HG02840 (cell line): ENCODE measurements around the gene RNU7-1.

ENCODE experiments used
- ATAC-seq: cut with Tn5 transposase; IDR thresholded peaks from one replicate; pipeline ENCODE4 v1.9.1; 2021; ENCODE audit warnings: mild to moderate bottlenecking, moderate library complexity, moderate number of reproducible peaks; ENCODE audit not compliant: unreplicated experiment, low FRiP score

RNU7-1 gene

DNA sequence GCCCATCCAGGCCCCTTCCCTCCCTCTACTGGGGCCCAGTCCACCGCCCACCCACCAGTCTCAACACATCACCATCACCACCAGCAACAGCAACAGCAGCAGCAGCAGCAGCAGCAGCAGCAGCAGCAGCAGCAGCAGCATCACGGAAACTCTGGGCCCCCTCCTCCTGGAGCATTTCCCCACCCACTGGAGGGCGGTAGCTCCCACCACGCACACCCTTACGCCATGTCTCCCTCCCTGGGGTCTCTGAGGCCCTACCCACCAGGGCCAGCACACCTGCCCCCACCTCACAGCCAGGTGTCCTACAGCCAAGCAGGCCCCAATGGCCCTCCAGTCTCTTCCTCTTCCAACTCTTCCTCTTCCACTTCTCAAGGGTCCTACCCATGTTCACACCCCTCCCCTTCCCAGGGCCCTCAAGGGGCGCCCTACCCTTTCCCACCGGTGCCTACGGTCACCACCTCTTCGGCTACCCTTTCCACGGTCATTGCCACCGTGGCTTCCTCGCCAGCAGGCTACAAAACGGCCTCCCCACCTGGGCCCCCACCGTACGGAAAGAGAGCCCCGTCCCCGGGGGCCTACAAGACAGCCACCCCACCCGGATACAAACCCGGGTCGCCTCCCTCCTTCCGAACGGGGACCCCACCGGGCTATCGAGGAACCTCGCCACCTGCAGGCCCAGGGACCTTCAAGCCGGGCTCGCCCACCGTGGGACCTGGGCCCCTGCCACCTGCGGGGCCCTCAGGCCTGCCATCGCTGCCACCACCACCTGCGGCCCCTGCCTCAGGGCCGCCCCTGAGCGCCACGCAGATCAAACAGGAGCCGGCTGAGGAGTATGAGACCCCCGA lies 6.8 kb upstream of the RNU7-1 start:
- ATAC-seq = no peak

DNA sequence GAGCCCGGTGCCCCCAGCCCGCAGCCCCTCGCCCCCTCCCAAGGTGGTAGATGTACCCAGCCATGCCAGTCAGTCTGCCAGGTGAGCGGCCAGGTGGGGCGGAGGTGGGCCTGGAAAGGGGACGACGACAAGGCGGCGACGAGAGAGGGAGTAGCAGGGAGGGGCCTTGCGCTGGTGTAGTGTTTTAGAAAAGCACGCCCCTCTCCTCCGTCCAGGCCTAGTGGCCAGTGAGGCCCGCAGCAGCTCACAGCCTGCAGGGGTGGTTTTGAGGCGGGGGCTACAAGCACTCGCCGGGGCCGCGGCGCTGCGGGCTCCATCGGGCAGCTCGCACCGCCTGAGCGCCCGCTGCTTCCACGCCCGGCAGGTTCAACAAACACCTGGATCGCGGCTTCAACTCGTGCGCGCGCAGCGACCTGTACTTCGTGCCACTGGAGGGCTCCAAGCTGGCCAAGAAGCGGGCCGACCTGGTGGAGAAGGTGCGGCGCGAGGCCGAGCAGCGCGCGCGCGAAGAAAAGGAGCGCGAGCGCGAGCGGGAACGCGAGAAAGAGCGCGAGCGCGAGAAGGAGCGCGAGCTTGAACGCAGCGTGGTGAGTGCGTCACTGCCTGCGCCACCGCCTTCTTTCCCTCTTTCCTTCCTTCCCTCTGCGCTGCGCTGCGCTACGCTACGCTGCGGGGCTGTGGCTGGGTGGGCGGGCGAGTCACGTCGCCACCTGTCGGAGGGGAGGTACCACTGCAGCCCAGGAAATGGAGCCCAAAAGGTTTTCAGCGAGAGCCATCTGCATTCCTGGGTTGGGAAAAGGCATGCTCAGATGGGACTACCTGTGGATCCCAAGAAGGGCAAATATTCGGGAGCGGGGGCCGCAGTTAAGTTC lies 5.9 kb upstream of the RNU7-1 start:
- ATAC-seq = peak; percentile 85

DNA sequence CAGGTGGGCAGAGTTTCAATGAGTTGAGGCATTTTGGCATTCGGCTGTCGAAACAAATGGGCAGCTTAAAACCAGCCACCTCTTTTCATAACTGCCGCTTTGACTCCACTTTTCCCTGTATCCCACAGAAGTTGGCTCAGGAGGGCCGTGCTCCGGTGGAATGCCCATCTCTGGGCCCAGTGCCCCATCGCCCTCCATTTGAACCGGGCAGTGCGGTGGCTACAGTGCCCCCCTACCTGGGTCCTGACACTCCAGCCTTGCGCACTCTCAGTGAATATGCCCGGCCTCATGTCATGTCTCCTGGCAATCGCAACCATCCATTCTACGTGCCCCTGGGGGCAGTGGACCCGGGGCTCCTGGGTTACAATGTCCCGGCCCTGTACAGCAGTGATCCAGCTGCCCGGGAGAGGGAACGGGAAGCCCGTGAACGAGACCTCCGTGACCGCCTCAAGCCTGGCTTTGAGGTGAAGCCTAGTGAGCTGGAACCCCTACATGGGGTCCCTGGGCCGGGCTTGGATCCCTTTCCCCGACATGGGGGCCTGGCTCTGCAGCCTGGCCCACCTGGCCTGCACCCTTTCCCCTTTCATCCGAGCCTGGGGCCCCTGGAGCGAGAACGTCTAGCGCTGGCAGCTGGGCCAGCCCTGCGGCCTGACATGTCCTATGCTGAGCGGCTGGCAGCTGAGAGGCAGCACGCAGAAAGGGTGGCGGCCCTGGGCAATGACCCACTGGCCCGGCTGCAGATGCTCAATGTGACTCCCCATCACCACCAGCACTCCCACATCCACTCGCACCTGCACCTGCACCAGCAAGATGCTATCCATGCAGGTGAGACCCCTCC lies 5.0 kb upstream of the RNU7-1 start:
- ATAC-seq = no peak

DNA sequence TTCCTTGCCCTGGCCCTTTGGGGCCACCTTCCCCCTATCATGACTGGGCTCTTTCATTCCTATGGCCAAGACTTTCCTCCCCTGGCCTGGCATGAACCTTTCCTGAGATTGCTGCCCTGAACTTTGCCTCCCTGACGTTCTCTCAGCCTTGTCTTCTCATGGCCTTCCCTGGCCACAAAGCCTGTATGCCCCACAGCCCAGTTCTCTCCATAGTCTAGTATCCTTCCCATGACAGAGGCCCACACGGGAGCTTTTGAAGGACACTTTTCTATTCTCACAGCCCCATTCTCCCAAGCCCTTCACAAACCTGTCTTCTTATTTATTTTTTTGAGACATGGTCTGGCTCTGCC lies 4.5 kb upstream of the RNU7-1 start:
- no peak for ATAC-seq

DNA sequence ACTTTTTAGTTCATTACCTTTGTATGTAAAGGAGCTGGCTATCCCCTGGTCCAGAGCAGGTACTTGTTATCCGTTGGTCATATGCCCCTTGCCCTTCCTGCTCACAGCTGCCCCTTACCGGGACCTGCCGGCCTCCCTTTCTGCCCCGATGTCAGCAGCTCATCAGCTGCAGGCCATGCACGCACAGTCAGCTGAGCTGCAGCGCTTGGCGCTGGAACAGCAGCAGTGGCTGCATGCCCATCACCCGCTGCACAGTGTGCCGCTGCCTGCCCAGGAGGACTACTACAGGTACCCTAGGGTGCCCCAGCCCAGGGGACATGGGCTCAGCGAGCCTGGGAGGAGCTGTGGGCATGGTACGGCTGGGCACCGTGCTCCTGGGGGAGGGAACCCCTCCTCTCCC lies 2.3 kb upstream of the RNU7-1 start:
- ATAC-seq = no peak

DNA sequence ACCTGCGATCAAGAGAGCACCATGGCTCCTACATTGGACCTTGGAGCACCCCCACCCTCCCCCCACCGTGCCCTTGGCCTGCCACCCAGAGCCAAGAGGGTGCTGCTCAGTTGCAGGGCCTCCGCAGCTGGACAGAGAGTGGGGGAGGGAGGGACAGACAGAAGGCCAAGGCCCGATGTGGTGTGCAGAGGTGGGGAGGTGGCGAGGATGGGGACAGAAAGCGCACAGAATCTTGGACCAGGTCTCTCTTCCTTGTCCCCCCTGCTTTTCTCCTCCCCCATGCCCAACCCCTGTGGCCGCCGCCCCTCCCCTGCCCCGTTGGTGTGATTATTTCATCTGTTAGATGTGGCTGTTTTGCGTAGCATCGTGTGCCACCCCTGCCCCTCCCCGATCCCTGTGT lies 1.8 kb upstream of the RNU7-1 start:
- no peak for ATAC-seq

DNA sequence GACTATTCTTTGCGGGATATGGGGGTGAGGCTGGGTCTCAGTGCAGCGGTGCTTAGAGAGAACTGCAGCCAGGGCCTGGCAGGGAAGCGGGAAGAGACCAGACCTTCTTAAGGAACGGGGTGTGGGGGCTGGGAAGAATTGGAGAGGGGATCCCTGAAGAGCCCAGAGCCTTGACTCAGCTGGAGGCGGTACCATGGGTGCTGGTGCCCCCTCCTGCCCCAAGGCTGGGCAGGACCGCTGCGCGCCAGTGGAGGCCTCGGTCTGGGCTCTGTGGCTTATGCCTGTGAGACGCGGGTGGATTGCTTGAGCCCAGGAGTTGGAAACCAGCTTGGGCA lies 1.3 kb upstream of the RNU7-1 start:
- ATAC-seq = no peak

DNA sequence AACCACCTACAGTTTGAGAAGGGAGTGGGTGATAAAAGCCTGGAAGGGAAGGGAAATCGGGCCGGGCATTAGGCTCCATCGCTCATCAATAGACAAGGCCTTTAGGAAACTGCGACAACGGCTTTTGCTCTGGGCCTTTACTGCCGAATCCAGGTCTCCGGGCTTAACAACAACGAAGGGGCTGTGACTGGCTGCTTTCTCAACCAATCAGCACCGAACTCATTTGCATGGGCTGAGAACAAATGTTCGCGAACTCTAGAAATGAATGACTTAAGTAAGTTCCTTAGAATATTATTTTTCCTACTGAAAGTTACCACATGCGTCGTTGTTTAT lies 261 bp upstream of the RNU7-1 start:
- peak; percentile 32 for ATAC-seq

DNA sequence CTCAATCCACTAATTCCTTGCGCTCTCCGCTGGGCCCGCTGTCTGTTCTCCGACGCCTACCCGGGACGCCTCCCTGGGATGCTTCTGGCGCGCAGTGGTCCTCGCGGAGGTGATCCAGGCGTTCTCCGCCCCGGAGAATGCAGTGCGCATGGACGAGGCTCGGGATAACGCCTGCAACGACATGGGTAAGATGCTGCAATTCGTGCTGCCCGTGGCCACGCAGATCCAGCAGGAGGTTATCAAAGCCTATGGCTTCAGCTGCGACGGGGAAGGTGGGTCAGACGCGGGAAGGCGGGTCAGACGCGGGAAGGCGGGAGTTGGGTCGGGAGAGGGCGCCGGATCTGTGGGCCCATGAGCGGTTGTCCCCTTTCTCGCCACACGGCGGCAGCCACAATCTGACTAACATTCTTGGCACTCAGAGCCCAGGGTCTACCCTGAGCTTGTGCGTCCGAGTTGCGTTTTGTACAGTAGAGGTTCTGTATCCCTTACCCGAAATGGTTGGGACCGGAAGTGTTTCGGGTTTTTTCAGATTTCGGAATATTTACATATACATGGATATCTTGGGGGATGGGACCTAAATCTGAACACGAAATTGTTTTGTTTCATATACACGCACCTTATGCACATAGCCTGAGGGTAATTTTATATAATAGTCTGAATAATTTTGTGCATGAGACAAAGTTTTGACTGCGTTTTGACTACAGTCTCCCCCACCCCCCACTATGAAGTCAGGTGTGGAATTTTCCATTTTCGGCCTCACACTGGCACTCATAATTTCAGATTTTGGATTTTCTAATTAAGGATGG lies 968 bp downstream of the RNU7-1 start:
- ATAC-seq = peak; percentile 34

DNA sequence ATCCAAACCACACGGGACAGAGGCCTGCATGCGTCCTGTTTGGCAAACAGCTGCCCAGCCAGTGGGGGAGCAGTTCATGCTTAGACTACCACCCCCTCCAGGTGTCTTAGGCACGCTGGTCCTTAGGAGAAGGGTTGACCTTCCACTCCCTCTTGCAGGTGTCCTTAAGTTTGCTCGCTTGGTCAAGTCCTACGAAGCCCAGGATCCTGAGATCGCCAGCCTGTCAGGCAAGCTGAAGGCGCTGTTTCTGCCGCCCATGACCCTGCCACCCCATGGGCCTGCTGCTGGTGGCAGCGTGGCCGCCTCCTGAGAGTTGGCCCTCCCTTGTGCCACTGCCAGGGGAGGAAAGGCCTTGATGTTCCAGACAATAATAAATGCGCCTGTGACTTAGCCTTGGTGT lies 2.0 kb downstream of the RNU7-1 start:
- ATAC-seq = no peak

DNA sequence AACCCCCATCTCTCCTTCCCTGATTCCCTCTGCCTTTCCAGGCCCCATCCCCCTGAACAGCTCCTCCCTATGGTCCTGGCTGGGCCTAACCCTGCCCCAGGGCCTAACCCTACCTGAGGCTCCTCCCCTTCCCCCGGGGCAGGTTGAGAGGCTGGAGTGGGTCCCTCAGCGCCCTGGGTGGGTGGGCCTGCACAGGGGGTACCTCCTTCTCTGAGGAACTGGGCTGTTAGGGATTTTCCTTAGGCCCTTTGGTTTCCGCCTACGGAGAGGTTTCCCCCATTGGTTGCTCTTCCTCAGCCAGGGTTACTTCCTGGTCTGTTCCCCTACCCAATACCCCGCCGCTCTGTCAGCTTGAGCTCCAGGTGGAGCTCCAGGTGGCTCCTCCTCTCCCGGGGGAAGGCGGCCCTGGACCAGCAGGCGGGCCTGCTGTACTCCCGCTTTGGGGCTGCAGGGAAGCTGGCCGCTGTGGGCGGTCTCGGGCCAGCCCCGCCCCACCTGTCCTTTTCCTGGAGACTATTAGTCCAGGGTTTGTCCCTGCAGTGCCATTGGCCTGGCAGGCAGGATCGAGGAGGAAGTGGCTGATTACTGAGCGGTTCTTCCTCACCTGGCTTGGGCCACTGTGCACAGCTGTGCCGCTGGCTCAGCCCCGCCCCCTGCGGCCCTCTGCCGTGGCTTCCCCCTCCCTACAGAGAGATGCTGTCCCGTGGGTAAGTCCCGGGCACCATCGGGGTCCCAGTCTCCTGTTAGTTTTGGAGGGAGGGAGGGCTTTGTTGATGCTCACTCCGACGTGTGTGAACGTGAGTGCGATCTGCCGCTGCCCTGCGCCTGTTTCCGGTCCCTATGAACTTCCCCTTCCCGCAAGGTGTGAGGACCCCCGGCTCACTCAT lies 2.7 kb downstream of the RNU7-1 start:
- no peak for ATAC-seq

DNA sequence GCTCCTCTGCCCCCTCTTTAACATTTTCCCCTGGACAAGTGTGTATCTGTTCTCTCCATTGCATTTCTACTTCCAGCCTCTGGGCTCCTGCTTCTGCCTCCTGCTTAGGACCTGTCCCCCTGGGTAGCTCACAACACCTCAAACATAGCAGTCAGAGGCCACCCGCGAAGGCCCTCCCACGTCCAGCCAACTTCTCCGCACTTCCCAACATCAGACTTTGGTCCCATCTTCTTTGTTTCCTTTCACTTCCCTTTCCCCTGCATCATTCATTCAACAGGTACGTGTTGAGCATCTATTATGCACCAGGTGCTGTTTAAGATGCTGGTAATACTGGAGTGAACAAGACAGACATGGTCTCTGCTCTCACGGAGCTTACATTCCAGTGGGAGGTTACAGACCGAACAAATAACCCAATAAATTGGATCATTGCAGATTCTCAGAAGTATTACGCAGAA lies 3.3 kb downstream of the RNU7-1 start:
- no peak for ATAC-seq

DNA sequence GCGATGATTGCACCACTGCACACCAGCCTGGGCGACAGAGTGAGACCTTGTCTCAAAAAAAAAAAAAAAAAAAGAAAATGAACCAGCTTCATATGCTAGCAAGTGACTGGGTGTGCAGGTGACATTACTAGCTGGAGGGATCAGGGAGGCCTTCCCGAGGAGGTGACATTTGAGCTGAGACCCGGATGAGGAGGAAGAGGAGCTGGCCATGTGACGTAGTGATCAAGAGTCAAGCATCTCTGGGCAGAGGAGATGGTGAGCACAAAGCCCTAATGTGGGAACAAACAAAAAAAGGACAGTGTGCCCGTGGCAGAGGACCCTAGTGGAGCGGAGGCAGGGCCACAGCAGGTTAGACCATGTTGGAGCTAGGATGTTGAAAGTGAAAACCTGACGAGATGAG lies 4.0 kb downstream of the RNU7-1 start:
- ATAC-seq = no peak

DNA sequence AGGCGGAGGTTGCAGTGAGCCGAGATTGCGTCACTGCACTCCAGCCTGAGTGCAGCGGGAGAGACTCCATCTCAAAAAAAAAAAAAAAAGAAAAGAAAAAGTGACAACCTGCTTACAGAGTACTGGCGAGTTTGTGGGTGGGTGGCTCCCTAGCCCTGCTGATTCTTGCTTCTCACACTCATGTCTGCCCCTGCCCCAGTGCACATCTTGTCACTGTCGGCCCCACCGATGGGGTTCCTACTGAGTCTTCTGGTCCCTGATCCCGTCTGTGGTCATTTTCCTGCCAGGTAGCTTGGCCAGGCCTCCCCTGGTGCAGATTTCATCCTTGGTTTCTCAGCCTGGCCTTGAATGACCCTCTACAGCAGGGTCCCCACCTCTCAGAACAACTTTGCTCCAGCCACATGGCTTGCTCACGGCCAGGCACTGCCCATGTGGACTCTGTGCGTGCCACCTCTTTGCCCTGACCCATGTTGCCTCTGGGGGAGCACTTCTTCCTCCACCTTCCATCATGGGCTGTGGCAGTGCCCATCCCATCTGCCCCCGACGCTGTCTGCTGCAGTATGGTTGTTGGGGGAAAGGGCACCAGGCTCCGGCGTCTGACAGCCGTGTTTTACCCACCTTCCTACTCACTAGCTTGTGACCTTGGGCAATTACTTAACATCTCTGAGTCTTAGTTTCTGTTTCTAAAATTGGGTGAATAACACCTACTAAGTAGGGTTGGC lies 5.4 kb downstream of the RNU7-1 start:
- no peak for ATAC-seq

DNA sequence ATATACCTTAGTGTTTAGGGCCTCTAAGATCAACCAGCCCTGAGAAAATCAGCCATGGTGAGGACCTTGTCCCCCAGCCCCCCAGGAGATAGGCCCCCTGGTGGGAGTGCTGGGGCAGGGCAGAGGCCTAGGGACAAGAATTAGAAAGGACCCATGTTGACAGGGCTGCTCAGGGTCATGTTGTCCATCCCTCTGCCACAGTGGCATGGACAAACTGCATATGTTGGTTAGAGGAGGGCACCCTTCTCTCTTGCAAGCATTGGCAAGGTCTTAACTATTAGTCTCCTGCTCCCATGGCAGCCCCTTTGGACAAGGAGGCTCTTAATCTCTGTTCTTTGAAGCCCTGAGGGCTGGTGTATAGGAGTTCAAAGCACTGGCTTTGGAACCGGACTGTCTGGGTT lies 6.8 kb downstream of the RNU7-1 start:
- no peak for ATAC-seq

DNA sequence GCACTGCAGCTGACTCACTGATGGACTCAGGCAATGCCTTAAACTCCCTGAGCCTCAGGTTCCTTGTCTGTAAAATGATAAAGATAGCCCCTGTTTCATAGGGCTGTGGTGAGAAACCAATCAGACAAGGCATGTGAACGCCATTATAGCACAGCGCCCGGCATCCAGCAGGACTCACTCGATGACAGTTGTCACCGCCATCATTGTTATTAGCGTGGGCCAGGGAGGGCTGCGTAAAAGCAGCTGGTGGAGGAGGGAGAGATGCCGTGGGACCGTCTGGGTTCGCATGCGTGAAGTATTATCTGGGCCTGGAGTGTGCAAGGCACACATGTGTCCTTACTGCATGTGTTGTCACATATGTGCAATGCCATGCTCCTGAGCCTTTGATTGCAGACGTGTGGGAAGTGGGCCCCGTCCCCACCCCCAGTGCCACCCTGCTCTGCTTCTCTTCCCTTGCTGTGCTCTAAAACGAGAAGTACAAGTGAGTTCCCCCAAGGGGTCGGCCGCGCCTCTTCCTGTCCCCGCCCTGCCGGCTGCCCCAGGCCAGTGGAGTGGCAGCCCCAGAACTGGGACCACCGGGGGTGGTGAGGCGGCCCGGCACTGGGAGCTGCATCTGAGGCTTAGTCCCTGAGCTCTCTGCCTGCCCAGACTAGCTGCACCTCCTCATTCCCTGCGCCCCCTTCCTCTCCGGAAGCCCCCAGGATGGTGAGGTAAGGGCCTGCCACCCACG lies 7.4 kb downstream of the RNU7-1 start, which contains the start of gene PTPN6:
Gene PTPN6 (plus strand): TSS at position 546 of the 730 bp plus-strand sequence. CDS start 157 bp downstream, at position 703.
- no peak for ATAC-seq

DNA sequence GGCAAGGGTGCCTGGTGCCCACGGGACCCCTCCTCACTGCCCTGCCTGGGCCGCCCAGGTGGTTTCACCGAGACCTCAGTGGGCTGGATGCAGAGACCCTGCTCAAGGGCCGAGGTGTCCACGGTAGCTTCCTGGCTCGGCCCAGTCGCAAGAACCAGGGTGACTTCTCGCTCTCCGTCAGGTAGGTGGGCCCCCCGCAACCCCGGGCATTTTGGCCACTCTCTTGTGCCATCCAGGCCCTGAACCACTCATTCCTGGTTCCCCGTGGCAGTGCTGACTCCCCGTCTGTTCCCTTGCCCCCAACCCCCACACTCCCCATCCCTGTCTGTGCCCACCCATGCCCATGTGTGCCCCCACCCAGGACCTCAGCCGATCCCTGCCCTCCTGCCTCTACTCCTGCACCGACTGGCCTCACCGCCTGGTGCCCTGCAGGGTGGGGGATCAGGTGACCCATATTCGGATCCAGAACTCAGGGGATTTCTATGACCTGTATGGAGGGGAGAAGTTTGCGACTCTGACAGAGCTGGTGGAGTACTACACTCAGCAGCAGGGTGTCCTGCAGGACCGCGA lies 8.0 kb downstream of the RNU7-1 start:
- ATAC-seq = no peak
